Stimulated activated CD4-positive, alpha-beta T cell treated with anti-CD3 and anti-CD28 coated beads, Interleukin-4, amount 100 ng/mL, for 4 hours (primary cell): ENCODE results near the gene CTNNA1.

Experiments used
- DNase-seq, 2 experiments: peaks; one replicate each; pipeline ENCODE4 v3.0.0-alpha.2; 2020

CTNNA1 gene

GRCh38 chr5:138869763-138870500, 116.7 kb downstream of the CTNNA1 start:
- DNase-seq, result no peak

- no peak for DNase-seq
Measured at GRCh38 chr5:138870611-138871010, 117.4 kb downstream of the CTNNA1 start.

- no peak for DNase-seq
Measured at GRCh38 chr5:138872841-138873465, 119.7 kb downstream of the CTNNA1 start.

GRCh38 chr5:138873466-138874221, 120.4 kb downstream of the CTNNA1 start:
- DNase-seq, result no peak

GRCh38 chr5:138874241-138874640, 121.0 kb downstream of the CTNNA1 start:
- DNase-seq, result no peak

GRCh38 chr5:138874771-138875551, 121.7 kb downstream of the CTNNA1 start, which contains the start of gene LRRTM2:
Gene LRRTM2 (minus strand): TSS chr5:138875335. CDS start chr5:138874911, 424 bp downstream.
- no peak for DNase-seq

- no peak for DNase-seq
Measured at GRCh38 chr5:138875552-138875875, 122.3 kb downstream of the CTNNA1 start.

GRCh38 chr5:138875946-138876345, 122.7 kb downstream of the CTNNA1 start:
- no peak for DNase-seq

GRCh38 chr5:138876811-138877210, 123.6 kb downstream of the CTNNA1 start:
- DNase-seq, result no peak

- DNase-seq, result no peak
Measured at GRCh38 chr5:138878437-138879235, 125.4 kb downstream of the CTNNA1 start.

- no peak for DNase-seq
Measured at GRCh38 chr5:138883211-138883610, 130.0 kb downstream of the CTNNA1 start.

GRCh38 chr5:138884094-138884493, 130.9 kb downstream of the CTNNA1 start:
- no peak for DNase-seq

GRCh38 chr5:138884554-138884953, 131.3 kb downstream of the CTNNA1 start:
- no peak for DNase-seq

GRCh38 chr5:138889994-138890393, 136.8 kb downstream of the CTNNA1 start:
- no peak for DNase-seq

GRCh38 chr5:138890644-138891043, 137.4 kb downstream of the CTNNA1 start:
- DNase-seq, result no peak

GRCh38 chr5:138895918-138896317, 142.7 kb downstream of the CTNNA1 start:
- DNase-seq, result no peak

GRCh38 chr5:138898299-138898698, 145.1 kb downstream of the CTNNA1 start:
- no peak for DNase-seq

GRCh38 chr5:138898742-138899141, 145.5 kb downstream of the CTNNA1 start:
- DNase-seq, result no peak

- no peak for DNase-seq
Measured at GRCh38 chr5:138900281-138900965, 147.2 kb downstream of the CTNNA1 start.

- DNase-seq, result no peak
Measured at GRCh38 chr5:138901716-138902115, 148.5 kb downstream of the CTNNA1 start.

- DNase-seq, result no peak
Measured at GRCh38 chr5:138903130-138903775, 150.0 kb downstream of the CTNNA1 start.
